Left kidney (tissue), 2 donors: ENCODE data around the gene SPACA6. TPM values are rescaled to one million over a fixed set of nuclear protein-coding genes. Genes with fewer than 3 reads are reported as not detected.
"Not testable (repeated sequence)": the region's sequence is repeated elsewhere in the genome, so short reads cannot be mapped to it uniquely, and the experiment has no call there.

Source experiments
- DNase-seq: peaks from one replicate; pipeline ENCODE4 v3.0.0-alpha.2; 2013
- polyA plus RNA-seq: library from polyadenylated mRNA; unstranded; fragments of 120-200 nt; gene quantifications from one replicate; pipeline ENCODE4 v1.2.1, GENCODE V29; 2013; ENCODE audit not compliant: insufficient read length

The SPACA6 gene
- polyA plus RNA-seq, 1 donor: 21.0 TPM

- no peak for DNase-seq
These were observed 42.8 kb downstream of the SPACA6 start for GRCh38 chr19:51735759-51736449.

DNA sequence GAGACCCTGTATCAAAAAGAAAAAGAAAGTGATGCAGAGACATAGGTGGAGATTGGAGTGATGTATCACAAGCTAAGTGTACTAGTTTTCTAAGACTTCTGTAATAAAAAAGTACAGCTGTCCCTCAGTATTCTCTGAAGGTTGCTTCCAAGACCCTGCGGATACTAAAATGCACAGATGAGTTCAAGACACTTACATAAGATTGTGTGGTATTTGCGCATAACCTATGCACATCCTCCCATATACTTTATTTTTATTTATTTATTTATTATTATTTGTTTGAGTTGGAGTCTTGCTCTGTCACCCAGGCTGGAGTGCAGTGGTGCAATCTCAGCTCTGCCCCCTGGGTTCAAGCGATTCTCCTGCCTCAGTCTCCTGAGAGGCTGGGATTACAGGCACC is 44.3 kb downstream of the SPACA6 start:
- DNase-seq: no peak

GRCh38 chr19:51737924-51738323 is 44.8 kb downstream of the SPACA6 start:
- no peak for DNase-seq

DNA sequence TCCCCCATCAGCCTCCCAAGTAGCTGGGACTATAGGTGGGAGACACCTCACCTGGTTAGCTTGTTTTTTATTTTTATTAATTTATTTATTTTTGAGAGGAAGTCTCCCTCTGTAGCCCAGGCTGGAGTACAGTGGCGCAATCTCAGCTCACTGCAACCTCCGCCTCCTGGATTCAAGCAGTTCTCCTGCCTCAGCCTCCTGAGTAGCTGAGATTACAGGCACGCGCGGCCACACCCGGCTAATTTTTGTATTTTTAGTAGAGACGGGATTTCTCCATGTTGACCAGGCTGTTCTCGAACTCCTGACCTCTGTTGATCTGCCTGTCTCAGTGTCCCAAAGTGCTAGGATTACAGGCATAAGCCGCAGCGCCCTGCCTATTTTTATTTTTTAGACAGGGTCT is 45.4 kb downstream of the SPACA6 start:
- not testable (repeated sequence) for DNase-seq

- no peak for DNase-seq
These were observed 46.5 kb downstream of the SPACA6 start for GRCh38 chr19:51739466-51740213.

DNA sequence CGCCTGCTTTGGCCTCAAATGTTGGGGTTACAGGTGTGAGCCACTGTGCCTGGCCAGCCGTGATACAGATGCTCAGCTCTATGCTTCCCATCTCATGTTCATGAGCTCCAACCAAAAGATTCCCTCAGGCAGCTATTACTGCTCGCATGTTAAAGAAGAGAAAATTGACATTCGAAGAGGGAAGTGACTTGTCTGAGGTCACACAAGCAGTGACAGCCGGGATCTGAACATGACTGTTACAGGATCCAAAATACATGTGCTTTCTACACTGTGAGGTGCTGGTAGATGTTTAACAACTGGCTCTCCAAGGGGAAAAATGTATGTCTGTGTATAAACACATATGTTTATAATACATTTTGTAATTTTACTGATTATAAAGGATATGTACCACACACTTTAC is 47.2 kb downstream of the SPACA6 start:
- no peak for DNase-seq

DNA sequence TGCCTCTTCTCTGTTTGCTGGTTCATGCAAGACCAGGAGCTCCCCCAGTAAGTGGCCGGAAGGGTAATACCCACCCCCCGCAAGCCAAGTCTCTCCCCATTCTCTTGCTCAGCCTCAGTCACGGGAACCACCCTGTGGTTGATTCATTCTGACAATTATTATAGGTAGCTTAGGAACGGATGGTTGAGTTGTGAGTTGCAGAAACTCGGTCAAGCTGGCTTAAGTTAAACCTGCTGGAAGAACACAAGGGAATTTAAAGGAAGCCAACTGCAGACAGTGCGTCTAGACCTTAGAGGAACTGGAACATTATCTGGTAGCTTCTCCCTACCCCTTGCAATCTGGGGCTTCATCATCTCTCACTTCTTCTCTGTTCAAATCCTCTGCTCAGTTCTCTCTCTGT is 49.7 kb downstream of the SPACA6 start:
- DNase-seq: no peak

- DNase-seq: no peak
These were observed 50.3 kb downstream of the SPACA6 start for GRCh38 chr19:51743405-51743804.

DNA sequence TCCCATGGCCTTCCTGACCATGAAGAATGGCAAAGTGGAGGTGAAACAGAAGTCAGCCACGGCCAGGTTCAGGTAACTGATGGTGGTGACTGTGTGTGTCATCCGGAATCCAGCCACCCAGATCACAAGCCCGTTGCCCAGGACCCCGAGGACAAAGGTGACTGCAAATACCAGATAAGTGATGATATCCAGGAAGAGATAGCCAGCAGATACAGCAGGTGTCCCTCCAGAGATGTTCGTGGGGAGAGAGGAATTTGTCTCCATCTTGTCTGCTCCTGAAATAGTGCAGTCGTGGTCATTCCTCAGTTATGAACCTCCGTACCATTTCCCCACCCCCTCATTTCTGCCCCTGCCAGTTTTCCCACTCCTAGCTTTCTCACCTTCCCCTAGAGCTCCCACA is 53.6 kb downstream of the SPACA6 start:
- no peak for DNase-seq

- DNase-seq: no peak
These were observed 56.8 kb downstream of the SPACA6 start for GRCh38 chr19:51749979-51750378.

- DNase-seq: no peak
These were observed 57.4 kb downstream of the SPACA6 start for GRCh38 chr19:51750400-51751094.

DNA sequence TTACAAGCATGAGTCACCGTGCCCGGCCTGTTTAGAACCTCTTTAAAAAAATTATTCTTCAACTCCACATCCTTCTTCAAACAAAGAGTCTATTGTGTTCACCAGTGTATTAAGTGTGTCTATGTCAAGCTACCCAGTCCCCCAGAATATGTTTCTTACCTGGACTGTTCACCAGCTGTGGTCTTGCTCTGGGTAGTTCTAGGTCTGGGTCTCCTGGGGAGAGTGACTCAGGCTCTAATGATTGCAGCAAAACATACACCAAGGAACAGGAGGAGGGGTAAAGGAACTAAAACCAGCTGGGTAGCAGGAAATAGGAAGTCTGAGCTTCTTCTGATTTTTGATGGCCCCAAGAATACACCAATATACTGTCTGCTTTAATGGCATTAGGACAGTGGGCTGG is 58.5 kb downstream of the SPACA6 start, which contains the start of gene FPR1:
Gene FPR1 (minus strand): TSS at position 224 of the 400 bp plus-strand sequence. CDS start 4,884 bp downstream, outside the sequence.
- DNase-seq: no peak

GRCh38 chr19:51754109-51754508 is 61.0 kb downstream of the SPACA6 start:
- no peak for DNase-seq

DNA sequence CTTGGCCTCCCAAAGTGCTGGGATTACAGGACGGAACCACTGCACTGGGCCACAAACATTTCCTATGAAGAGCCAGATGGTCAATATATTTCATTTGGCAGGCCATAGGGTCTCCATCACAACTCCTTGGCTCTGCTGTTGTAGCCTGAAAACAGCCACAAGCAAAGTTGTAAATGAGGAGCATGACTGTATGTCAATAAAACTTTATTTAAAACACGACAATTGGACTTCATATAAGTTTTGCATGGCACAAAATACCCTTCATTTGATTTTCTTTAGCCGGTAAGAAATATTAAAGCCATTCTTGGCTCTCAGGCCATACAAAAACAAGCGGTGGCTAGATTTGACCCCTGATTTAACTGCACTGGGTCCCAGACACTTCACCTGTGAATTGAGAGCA is 61.6 kb downstream of the SPACA6 start:
- DNase-seq: no peak

Other genes starting within 250 kb of the SPACA6 start
- 0.07 TPM for gene SIGLEC8, start 234.9 kb upstream of the SPACA6 start, polyA plus RNA-seq
- gene CEACAM18, start 214.8 kb upstream of the SPACA6 start, polyA plus RNA-seq: not detected
- gene SIGLEC12, start 191.5 kb upstream of the SPACA6 start, polyA plus RNA-seq: 0.10 TPM
- not detected for gene SIGLEC6, start 161.7 kb upstream of the SPACA6 start, polyA plus RNA-seq
- gene ZNF175, start 122.0 kb upstream of the SPACA6 start, polyA plus RNA-seq: 22.3 TPM
- gene SIGLEC5, start 62.9 kb upstream of the SPACA6 start, polyA plus RNA-seq: not detected
- gene SIGLEC14, start 46.5 kb upstream of the SPACA6 start, polyA plus RNA-seq: 0.47 TPM
- gene HAS1, start 30.7 kb downstream of the SPACA6 start, polyA plus RNA-seq: not detected
- gene FPR1, start 58.5 kb downstream of the SPACA6 start, polyA plus RNA-seq: 0.58 TPM
- gene FPR2, start 67.8 kb downstream of the SPACA6 start, polyA plus RNA-seq: 0.15 TPM
- 0.20 TPM for gene FPR3, start 101.8 kb downstream of the SPACA6 start, polyA plus RNA-seq
- gene ZNF577, start 194.6 kb downstream of the SPACA6 start, polyA plus RNA-seq: 45.9 TPM
- gene ZNF649, start 211.7 kb downstream of the SPACA6 start, polyA plus RNA-seq: 33.5 TPM
- 15.0 TPM for gene ZNF613, start 234.1 kb downstream of the SPACA6 start, polyA plus RNA-seq